Midbrain (tissue), 1 donor: ENCODE measurements around the gene HSD3B2.
"Not testable (repeated sequence)": the region's sequence is repeated elsewhere in the genome, so short reads cannot be mapped to it uniquely, and the experiment has no call there.

Experiments
- DNase-seq: peaks from one replicate; lab custom pipeline; 2025; lab: John Stamatoyannopoulos, UW

HSD3B2 gene

DNA sequence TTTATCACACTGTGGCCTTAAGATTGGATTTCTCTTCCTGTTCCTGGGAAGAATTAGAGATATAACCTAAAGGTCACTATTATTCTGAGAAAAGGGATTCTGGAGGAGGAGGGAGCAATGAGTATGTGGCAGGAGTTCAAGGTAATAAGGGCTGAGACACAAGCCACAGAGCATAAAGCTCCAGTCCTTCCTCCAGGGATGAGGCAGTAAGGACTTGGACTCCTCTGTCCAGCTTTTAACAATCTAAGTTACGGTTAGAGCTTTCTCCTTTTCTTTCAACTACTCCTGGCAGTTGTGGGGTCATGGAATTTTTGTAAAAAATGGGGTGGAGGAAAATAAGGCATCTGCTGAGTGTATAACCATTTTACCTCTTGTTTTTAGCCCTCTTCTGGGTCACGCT, at the start of gene HSD3B2:
Gene HSD3B2, plus strand, starts transcription at position 201 of the 400 bp plus-strand sequence. CDS start 270 bp downstream, outside the sequence.
- DNase-seq: no peak

DNA sequence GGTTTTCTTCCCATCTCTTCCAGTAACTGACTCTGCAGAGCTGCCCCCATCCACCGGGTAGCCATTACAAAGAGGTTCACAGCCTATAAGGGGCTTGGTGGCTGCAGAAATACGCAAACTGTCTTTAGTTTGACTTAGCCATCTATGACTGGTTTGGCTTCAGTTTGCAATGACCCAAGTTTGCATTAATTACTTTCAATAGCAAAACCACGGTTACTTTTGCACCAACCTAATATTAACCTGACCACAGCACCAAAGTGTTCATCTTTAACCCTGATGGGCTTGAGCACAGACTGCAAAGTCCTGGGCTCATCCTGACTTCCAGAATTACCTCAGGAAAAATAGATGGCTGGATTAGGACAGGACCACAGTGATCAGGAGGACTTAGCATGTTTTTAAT, 48.5 kb upstream of the HSD3B2 start:
- no peak for DNase-seq

DNA sequence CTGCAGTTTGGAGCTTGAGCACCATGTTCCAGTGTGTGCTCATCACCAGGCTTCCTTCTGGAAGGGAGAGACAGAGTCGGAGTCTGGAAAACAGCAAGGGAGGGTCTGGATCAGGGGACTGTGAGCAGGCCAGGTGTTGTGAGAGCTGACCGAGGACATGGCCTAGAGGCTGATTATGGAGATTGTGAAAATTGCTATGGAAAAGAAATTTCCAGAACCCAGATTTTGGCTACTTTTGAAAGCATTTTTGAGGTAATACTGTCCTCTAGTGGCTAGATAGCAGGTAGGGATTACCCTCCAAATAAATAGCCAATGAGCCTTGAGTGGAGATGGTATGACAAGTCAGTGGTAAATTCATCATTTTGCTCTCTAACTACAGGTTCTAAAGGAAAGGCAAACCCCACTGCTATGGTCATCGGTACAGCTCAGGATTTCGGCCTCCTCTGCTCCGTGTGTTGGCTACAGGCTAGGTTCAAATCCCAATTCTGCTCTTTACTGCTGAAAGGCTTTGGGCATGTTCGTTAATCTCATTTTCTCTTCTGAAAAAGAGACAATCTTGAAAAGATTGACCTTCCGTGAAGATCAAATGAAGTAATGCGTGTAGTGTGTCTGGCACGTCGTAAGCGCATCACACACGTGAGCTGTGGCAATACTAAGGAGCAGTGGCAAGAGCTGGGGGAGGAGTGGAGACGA, 47.4 kb upstream of the HSD3B2 start:
- DNase-seq: peak; percentile 38

DNA sequence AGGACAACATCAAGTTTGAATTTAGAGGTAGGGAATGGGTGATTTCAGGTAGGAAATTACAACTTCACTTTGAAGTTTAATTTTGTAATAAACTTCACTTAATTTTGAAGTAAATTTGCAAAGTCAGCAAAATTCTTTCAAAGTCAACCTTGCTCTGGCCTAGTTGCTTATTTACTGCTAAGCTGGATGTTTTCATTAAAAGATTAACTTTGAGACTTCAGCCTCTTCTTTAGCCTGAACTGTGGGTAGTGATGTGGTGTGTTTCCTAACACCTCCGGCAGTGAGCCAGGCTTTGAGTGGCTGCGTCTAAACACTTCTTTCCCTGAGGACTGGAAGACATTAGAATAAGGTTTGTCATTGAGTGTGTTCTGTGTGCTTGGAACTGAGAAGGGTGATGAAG, 46.4 kb upstream of the HSD3B2 start, which contains the start of gene HAO2:
Gene HAO2, plus strand, starts transcription at position 232 of the 400 bp plus-strand sequence. CDS start 12,301 bp downstream, outside the sequence.
- no peak for DNase-seq

DNA sequence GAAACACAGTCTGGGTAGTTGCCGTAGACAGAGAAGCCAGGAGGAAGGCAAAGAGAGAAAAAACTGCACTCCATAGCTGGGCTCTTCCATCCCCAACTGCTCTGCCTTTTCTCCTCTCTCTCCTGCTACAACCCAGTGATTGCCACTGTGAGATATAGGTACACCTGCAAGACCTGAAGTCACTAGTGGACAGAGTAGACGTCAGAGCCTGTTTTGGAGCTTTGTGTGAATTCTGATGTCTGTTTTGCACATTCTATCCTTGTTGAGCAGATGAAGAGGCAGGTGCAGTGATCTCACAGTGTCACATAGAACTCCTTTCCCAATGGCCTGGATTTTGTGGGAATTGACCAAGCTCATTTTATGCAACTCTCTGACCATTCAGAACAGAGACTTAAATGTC, 44.2 kb upstream of the HSD3B2 start:
- DNase-seq: no peak

DNA sequence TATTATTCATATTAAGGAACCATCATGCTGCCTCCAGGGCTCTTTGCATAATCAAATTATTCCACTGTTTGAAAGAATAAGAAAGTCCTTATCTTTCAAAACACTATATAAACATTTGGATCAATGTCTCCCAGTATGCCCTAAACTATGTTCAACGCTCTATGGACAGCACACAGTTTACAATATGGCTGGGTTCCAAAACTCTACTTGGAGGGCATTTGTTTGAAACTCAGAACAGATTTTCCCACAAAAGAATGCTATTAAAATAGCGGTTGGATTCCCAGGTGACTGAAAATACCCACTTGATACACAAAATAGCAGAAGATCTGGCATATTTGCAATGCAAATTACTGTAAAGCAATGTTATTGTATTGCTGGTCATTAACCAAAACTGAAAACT, 43.1 kb upstream of the HSD3B2 start:
- no peak for DNase-seq

DNA sequence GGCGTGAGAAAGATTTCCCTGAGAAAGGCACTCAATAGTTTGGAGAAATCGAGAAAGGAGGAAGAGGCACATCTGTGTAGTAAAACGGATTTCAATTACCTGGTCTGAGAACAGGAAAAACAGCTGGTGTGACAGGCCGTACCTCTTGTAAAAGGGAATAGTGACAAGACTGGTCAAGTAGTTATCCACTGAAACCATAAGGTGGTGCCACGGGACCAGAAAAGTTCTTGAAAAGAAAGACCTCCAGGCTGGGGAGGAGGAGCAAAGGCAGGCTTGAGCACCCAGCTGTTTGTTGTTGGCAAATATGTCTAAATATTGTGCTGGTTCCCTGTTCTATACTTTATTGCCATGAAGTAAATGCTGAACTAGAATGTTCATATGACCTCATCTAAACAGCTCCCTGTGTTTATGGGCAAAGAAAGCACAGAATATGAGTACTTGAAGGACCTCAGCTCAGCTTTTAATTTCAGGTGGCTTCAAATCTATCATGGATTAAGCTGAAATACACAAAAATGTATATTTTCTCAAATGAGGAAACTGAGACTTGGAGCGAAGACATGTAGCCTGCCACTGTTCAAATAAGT, 42.4 kb upstream of the HSD3B2 start:
- no peak for DNase-seq

DNA sequence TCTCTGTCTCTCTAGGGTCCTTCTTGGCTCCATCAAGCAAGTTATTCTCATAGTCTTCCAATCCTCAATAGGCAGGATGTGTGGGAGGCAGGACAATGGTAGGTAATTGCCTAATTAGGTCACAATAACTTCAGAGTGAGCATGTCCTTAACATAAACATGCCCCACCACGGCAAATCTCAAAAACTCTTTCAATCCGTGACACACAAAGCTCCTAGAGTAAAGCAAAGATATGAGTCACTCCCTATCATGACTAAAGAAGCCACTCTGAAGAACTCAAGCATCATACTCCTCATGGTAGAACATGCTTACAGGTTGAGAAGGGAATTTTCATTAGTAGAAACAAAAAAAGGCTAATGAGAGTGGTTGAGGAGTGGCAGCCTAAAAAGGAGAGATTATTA, 41.5 kb upstream of the HSD3B2 start:
- DNase-seq: no peak

DNA sequence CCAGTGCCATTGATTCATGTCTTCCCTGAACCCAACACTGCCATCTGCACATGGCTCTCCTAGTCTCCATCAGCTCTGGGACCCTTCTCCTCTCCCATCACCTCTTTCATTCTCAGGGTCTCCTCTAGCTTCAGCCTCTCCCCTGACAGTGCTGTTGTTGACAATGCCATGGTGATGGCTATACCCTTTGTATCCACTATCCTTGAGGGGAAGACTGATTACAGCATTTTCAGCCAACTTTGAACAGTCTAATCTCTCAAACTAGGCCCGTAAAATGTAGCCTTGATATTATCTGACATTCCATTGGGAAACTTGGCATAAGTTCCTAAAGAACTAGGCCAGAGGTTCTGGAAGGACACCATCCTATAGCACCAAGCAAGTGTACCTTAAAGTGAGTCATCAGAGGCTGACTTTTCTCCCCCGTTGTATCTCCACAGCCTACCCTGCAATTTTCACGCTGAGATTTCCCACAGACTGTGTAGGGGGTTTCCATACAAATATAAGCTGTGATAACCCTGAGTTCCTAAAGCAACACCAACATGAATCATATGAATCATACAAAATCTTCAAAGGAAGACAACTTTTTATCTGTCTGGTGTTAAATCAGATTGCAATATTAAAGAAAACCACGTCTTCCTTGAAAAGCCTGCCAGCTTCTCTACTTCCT, 40.6 kb upstream of the HSD3B2 start:
- DNase-seq: no peak

DNA sequence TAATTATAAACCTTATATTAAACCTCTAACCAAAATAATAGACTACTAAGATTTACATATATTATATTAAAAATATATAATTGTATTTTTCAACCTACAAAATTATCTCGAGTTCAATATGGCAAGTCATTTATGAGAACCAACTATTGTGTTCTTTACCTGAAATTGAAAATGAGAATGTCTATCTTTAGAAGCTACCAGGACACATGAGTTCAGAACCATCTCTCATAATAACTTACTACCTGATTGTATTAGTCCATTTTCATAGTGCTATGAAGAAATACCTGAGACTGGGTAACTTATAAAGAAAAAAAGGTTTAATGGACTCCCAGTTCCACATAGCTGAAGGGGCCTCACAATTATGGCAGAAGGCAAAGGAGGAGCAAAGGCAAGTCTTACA, 39.6 kb upstream of the HSD3B2 start:
- no peak for DNase-seq

DNA sequence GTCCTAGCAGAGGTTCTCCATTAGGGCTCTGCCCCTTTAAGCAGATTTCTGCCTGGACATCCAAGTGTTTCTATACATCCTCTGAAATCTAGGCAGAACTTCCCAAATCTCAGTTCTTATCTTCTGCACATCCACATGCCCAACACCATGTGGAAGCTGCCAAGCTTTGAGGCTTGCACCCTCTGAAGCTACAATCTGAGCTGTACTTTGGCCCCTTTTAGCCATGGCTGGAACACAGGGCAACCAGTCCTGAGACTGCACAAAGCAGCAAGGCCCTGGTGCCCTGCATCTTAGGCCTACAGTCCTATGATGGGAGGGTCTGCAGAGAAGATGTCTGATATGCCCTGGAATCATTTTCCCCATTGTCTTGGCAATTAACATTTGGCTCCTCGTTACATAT, 38.4 kb upstream of the HSD3B2 start:
- no peak for DNase-seq

DNA sequence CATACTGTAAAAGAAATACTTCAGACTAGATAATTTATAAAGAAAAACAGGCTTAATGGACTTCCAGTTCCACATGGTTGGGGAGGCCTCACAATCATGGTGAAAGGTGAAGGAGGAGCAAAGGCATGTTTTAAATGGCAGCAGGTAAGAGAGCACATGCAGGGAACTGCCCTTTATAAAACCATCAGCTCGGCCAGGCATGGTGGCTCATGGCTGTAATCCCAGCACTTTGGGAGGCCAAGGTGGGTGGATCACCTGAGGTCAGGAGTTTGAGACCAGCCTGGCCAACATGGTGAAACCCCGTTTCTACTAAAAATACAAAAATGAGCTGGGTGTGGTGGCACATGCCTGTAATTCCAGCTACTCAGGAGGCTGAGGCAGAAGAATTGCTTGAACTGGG, 37.4 kb upstream of the HSD3B2 start:
- not testable (repeated sequence) for DNase-seq

DNA sequence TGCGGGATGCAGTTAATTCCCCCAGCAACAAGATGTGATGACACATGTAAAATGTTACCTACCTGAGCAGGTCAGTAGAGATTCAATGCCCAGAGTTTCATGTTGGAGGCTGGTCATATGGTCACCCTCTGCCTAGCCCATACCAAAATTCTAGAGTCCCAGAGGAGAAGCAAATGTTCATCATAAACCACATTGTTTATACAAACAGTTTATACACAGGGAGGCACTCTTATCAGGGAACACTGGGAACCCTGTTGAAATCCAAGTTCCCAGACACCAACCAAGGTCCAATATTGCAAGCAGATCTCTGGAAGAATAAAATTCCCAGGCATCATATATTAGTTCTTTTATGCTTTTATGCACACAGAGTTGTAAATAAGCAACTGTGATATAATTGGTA, 35.8 kb upstream of the HSD3B2 start:
- DNase-seq: no peak

DNA sequence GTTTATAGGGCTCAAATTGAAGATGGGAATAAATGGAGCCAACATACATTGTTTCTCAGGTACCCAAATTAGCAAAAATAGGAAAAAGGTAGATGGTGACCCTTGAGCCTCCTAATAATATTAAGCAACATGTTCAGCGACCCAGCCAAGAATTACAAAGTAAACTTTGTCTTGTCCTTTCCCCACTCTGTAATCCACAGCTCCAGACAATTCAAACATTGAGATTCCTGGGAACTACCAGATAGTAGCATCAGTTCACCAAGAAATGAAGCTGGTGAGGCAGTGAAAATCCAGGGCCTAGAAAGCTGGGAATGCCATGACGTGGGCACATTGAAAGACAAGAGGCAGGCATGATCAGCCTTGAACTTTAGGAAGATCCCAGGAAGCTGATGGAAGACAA, 34.6 kb upstream of the HSD3B2 start:
- no peak for DNase-seq

DNA sequence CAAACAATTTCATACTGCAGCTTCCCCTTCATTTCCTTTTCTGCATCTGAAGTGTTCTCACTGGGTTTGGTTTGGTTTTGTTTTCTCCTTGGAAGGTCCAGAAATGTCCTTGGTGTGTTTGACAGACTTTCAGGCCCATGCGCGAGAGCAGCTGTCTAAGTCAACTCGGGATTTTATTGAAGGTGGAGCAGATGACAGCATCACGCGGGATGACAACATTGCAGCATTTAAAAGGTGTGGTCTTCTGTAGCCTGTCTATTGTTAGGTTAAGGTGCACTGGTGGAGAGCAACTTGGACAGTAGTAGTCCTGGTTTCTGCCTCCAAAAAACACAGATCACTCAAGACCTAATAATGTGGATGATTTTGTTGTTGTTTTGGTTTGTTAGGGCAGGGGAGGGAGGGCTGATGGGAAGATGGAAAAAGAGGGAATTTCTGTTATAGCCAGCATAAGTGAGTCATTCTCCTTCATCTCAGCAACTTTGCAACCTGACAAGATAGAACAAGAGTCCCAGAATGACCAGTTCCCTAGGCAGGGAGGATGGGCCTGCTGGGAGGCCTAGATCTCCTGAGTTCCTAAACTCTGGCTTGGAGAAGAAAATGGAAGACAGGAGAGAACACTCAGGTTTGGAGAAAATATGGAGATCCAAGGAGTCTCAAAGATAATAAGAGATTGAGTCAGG, 33.8 kb upstream of the HSD3B2 start:
- no peak for DNase-seq

DNA sequence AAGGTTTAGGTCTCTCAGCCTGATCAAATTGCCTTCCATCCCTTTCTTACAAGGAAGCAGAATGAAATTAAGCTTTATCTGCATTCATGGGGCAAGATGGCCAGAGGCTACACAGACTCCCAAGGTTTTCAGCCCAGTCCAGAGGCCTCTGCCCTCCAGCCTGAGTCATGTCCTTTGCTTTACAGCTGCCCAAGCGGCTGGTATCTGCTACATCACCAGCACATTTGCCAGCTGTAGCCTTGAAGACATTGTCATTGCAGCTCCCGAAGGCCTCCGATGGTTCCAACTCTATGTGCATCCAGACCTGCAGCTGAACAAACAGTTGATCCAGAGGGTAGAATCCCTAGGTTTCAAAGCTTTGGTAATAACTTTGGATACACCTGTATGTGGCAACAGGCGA, 30.4 kb upstream of the HSD3B2 start:
- no peak for DNase-seq

DNA sequence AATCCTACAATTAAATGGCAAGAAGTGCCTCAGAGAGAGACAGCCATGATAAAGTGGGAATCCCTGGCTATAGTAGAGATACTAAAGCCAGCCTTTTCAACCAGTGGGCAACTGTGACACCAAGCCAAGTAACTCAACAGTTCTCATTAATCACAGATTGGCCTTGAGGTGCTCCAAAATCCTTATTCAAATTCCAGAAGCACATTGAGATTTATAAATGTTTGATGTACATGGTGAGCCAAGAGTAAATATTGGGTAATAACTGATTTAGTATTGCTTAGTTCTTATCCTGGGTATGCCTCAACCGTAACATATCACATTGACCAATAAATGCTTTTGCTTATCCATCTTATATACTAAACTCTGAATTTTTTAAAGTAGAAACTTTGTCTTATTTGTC, 29.3 kb upstream of the HSD3B2 start:
- no peak for DNase-seq

DNA sequence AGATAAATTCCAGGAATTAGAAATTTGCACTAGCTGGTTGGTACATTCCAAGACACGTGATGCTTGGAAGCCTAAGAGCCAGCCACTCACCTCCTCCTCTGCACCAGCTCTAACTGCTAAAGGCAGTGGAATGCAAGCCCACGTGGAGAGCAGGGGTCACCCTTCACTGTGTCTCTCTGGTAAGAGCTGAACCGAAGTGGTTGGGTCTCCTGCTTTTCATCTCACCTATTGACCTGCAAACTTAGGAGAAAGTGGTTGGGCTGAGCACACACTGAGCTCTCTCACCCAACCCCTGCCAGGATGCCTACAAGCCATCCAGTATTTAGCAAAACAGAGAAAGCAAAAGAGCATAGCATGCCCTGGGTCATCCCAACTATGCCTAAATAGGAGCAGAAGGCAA, 27.1 kb upstream of the HSD3B2 start:
- DNase-seq: no peak

DNA sequence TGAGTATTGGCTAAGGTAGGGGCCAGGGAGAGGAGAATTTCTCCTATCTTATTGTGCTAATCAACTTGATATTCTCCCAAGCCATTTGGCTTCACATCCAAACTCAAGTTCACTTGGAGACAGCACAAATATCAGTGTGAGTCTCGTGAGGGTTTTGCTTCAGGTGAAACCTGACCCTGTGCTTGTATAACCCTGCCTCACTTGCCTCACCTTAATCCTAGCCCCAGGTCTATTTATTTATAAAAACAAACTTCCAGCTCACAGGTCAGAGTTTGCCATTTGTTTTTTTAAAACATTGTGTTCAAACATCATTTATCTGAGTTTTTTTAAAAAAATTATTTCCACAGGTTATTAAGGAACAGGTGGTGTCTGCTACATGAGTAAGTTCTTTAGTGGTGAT, 26.5 kb upstream of the HSD3B2 start:
- no peak for DNase-seq

DNA sequence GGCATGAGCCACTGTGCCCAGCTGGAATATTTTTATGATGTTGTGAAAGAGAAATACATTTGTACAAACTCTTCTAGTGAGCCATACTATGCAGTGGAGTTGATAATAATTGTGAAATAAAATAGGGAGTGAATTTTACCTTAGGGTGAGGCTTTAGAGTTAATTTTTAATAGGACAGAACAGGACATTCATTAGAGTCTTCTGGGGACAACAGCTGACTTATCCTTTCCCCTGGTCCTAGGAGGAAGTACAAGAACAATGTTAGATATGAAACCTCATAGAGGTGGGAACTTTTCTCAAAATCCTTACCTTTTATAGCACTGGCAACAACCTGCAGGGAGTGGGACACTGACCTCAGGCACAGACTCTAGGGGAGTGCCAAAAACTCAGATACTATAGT, 24.4 kb upstream of the HSD3B2 start:
- no peak for DNase-seq

DNA sequence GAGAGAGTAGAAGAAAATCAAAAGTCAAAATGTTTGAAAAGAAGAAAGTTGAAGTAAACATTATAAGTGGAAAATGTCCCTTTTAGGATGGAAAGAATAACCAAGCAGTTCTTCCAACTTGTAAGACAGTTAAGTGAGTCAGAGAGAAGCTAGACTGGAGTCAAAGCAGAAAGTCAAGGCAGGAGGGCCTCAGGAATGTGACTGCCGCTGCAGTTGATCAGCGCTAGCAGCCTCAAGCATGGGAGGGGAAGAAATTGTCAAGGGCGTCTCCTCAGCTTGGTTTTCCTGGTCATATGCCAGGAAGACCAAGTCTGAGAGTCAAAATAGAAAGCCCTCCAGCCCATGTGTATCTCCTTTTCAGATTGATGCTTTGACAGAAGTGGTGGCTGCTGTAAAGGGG, 23.2 kb upstream of the HSD3B2 start:
- DNase-seq: no peak

DNA sequence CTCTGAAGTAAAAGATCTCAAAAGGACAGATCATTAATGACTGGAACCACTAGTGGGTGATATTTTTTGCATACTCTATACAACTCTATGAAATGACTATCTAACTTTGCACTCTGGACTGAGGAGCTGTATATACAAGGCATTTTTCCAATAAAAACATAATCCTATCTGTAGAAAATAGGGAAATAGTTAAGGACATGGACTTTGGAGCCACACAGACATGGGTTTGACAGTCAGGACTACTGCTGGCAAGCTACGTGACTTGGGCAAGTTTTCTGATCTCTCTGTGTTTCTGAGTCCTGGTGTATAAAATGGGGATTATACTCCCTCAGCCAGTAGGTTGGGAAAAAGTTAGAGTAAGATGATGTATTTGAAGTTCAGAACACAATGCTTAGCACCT, 20.9 kb upstream of the HSD3B2 start:
- no peak for DNase-seq

DNA sequence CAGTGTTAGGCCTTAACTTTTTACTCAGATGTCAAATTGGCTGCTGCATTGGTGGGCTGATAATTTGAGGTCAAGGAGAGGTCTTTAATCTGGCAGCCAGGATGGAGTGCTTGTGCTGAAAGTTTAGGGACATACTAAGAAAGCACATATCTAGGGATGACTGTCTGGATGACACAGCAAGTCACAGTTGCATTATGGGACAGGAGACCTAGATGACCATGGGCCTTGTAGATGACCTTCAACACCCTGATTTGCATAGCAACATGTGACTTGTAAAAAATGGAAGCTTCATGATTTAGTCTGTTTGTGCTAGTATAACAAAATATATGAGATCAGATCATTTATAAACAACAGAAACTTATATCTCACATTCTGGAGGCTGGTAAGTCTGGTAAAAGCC, 18.0 kb upstream of the HSD3B2 start:
- DNase-seq: no peak
